Esophagus muscularis mucosa (tissue), 4 donors: Measurements from ENCODE around the gene MDM1. TPM values are rescaled to one million over a fixed set of nuclear protein-coding genes. Genes with fewer than 3 reads are reported as not detected.

ENCODE experiments used
- DNase-seq: peaks from one replicate; pipeline ENCODE4 v3.0.0-alpha.2; 2017; ENCODE audit errors: extremely low spot score
- H3K27ac ChIP-seq, 4 donors: fragments of 200-600 bp; sonication (generic); replicated peaks in 1 of 4; 1 replicate in 3 of 4; 2 replicates in 1 of 4; pipeline ENCODE4 v1.5.1; 2016 to 2019; ENCODE audit warnings: mild to moderate bottlenecking in 1 of 4
- H3K27me3 ChIP-seq, 4 donors: fragments of 200-600 bp; sonication (generic); one replicate each; pipeline versions ENCODE4 v1.5.1 to v1.6.0; 2016 to 2019
- H3K36me3 ChIP-seq, 4 donors: fragments of 200-600 bp; sonication (generic); one replicate each; pipeline ENCODE4 v1.5.1; 2016 to 2019
- H3K4me1 ChIP-seq, 4 donors: fragments of 200-600 bp; sonication (generic); one replicate each; pipeline ENCODE4 v1.5.1; 2016 to 2019
- H3K4me3 ChIP-seq, 4 donors: fragments of 200-600 bp; sonication (generic); 1 replicate in 2 of 4; 2 replicates in 2 of 4; pipeline ENCODE4 v1.5.1; 2016 to 2019; ENCODE audit warnings: mild to moderate bottlenecking in 4 of 4, moderate library complexity in 1 of 4
- H3K9me3 ChIP-seq, 4 donors: fragments of 200-600 bp; sonication (generic); 1 replicate in 3 of 4; 2 replicates in 1 of 4; pipeline ENCODE4 v1.5.1; 2016 to 2019
- CTCF ChIP-seq, 3 experiments: fragments of 200-600 bp in 2 of 3; fragments of 450-650 bp in 1 of 3; sonication (generic) in 2 of 3; IDR thresholded peaks; one replicate each; pipeline ENCODE4 v1.5.1; 2017 to 2019; ENCODE audit warnings: antibody characterized with exemption in 3 of 3, mild to moderate bottlenecking in 2 of 3, moderate library complexity in 1 of 3
- EP300 ChIP-seq: sonication (generic); formaldehyde crosslinking; IDR thresholded peaks from one replicate; pipeline ENCODE4 v1.6.1; 2017; ENCODE audit warnings: antibody characterized with exemption
- POLR2A ChIP-seq: fragments of 450-650 bp; IDR thresholded peaks from one replicate; pipeline ENCODE4 v1.6.1; 2017; ENCODE audit warnings: antibody characterized with exemption, moderate library complexity, mild to moderate bottlenecking, low read depth
- POLR2AphosphoS5 ChIP-seq, 2 donors: sonication (generic); formaldehyde crosslinking; IDR thresholded peaks; one replicate each; pipeline ENCODE4 v1.6.1; 2017; ENCODE audit warnings: antibody characterized with exemption in 2 of 2
- WGBS: methylation state at CpG from one replicate; pipeline ENCODE4 v1.1.5; 2018; 5-methylcytosine and 5-hydroxymethylcytosine counted together
- intact Hi-C: fragments of 100-400 bp; cut with DNase I; formaldehyde crosslinking; loops from one replicate; pipeline ENCODE4 v1.15.1; 2023
- total RNA-seq, 4 donors: library from RNA; depleted of rRNA; stranded (reverse); fragments of >200 nt; gene quantifications; one replicate each; pipeline versions ENCODE4 v1.1.0 to v1.2.1, GENCODE V29; 2016

The MDM1 gene
- total RNA-seq, 4 donors from 2014 or later, result 11.3 to 33.2 (median 14.7) TPM

- no peak overlapping the region for H3K4me3 ChIP-seq
- H3K36me3 ChIP-seq, result no peaks in the 10 kb centered on the region
- no peak for DNase-seq
- no peak overlapping the region for H3K27ac ChIP-seq
- intact Hi-C loops, result no loop called here
- 72% methylated on average over 3 of the region's 5 CpGs for WGBS
- H3K9me3 ChIP-seq, result no peaks in the 10 kb centered on the region
- TF ChIP-seq CTCF (IDR thresholded peaks at IDR 0.05), result no peak
- no peak for TF ChIP-seq POLR2A
- no peak for TF ChIP-seq EP300
- no peak for TF ChIP-seq POLR2AphosphoS5 (IDR thresholded peaks at IDR 0.05)
- no peaks in the 10 kb centered on the region for H3K27me3 ChIP-seq
- H3K4me1 ChIP-seq, result peaks cover 0 to 32% (median 28%) of the 10 kb centered on the region in 4 donors
Observed at GRCh38 chr12:68348419-68348818, 16.3 kb upstream of the MDM1 start.

- Histone ChIP-seq H3K27me3 (no peaks in the 10 kb centered on the region), H3K27ac (no peak overlapping the region), H3K36me3 (no peaks in the 10 kb centered on the region), H3K9me3 (no peaks in the 10 kb centered on the region), H3K4me1 (peaks cover 0 to 34% (median 30%) of the 10 kb centered on the region in 4 donors), H3K4me3 (no peak overlapping the region)
- intact Hi-C loops, result no loop called here
- no peak for TF ChIP-seq POLR2A
- TF ChIP-seq EP300, result no peak
- TF ChIP-seq CTCF (IDR thresholded peaks at IDR 0.05), result no peak
- no peak for TF ChIP-seq POLR2AphosphoS5 (IDR thresholded peaks at IDR 0.05)
- 70% methylated on average over 3 of the region's 3 CpGs for WGBS
- peak; percentile 57 for DNase-seq
Observed at GRCh38 chr12:68345763-68346162, 13.6 kb upstream of the MDM1 start.

GRCh38 chr12:68344126-68344525 lies 12.0 kb upstream of the MDM1 start:
- peaks cover 0 to 33% (median 28%) of the 10 kb centered on the region in 4 donors for H3K4me1 ChIP-seq
- no peak overlapping the region for H3K27ac ChIP-seq
- 69% methylated on average over 2 of the region's 2 CpGs for WGBS
- TF ChIP-seq CTCF (IDR thresholded peaks at IDR 0.05) (no peak), EP300 (no peak), POLR2AphosphoS5 (IDR thresholded peaks at IDR 0.05) (no peak), POLR2A (no peak)
- intact Hi-C loops, result loop anchor here (5.0 kb wide), 1 partner anchor 338 kb away; no protein-coding TSS in a partner anchor
- no peaks in the 10 kb centered on the region for H3K9me3 ChIP-seq
- no peaks in the 10 kb centered on the region for H3K27me3 ChIP-seq
- DNase-seq, result no peak
- no peak overlapping the region for H3K4me3 ChIP-seq
- H3K36me3 ChIP-seq, result no peaks in the 10 kb centered on the region

GRCh38 chr12:68342966-68343365 lies 10.8 kb upstream of the MDM1 start:
- no peak overlapping the region for H3K4me3 ChIP-seq
- peaks cover 0 to 33% (median 26%) of the 10 kb centered on the region in 4 donors for H3K4me1 ChIP-seq
- TF ChIP-seq CTCF (IDR thresholded peaks at IDR 0.05) (no peak), POLR2A (no peak), POLR2AphosphoS5 (IDR thresholded peaks at IDR 0.05) (no peak), EP300 (no peak)
- no peak overlapping the region for H3K27ac ChIP-seq
- no peak for DNase-seq
- intact Hi-C loops, result loop anchor here (5.0 kb wide), 1 partner anchor 339 kb away; no protein-coding TSS in a partner anchor
- H3K9me3 ChIP-seq, result no peaks in the 10 kb centered on the region
- no peaks in the 10 kb centered on the region for H3K36me3 ChIP-seq
- H3K27me3 ChIP-seq, result no peaks in the 10 kb centered on the region
- WGBS, result 63% methylated on average over 3 of the region's 3 CpGs

GRCh38 chr12:68341822-68342221 lies 9.7 kb upstream of the MDM1 start:
- no peak for DNase-seq
- Histone ChIP-seq H3K27me3 (no peaks in the 10 kb centered on the region), H3K36me3 (no peaks in the 10 kb centered on the region), H3K4me1 (peaks cover 0 to 44% (median 32%) of the 10 kb centered on the region in 4 donors), H3K4me3 (no peak overlapping the region), H3K27ac (no peak overlapping the region), H3K9me3 (no peaks in the 10 kb centered on the region)
- no peak for TF ChIP-seq CTCF (IDR thresholded peaks at IDR 0.05)
- no peak for TF ChIP-seq EP300
- TF ChIP-seq POLR2A, result no peak
- no peak for TF ChIP-seq POLR2AphosphoS5 (IDR thresholded peaks at IDR 0.05)
- WGBS, result 91% methylated on average over 2 of the region's 2 CpGs
- intact Hi-C loops, result loop anchor here (5.0 kb wide), 1 partner anchor 340 kb away; no protein-coding TSS in a partner anchor
